IMR-90 (cell line): ENCODE measurements around the gene CFAP70. TPM values are rescaled to one million over a fixed set of nuclear protein-coding genes. Genes with fewer than 3 reads are reported as not detected.

ENCODE experiments used
- ATAC-seq: fragments of 200-7000 bp; cut with Tn5 transposase; 2 replicates; pipeline ENCODE4 v1.9.1; 2020; ENCODE audit warnings: low read depth, mild to moderate bottlenecking, moderate library complexity
- BruUV-seq: library from RNA; stranded (reverse); fragments of 400-500 nt; replicated peaks from 2 replicates; lab custom pipeline; 2021; lab: Mats Ljungman, UMichigan
- CTCF ChIA-PET: fragments of 300-600 bp; formaldehyde crosslinking; extraction: SDS; loops from one replicate; lab custom pipeline; 2021; ENCODE audit warnings: antibody characterized with exemption; lab: Yijun Ruan, JAX
- POLR2A ChIA-PET: fragments of 300-600 bp; sonication (Branson Sonifier 250); formaldehyde crosslinking; loops from one replicate; lab custom pipeline; 2022; ENCODE audit warnings: antibody characterized with exemption; ENCODE audit not compliant: unreplicated experiment; lab: Charles Lee
- DNase-seq: peaks from one replicate; pipeline ENCODE4 v3.0.0; 2013
- H2AFZ ChIP-seq: replicated peaks from 2 replicates; pipeline ENCODE3; 2013; ENCODE audit warnings: low read length, mild to moderate bottlenecking; ENCODE audit not compliant: poor library complexity
- H2AK5ac ChIP-seq: 2 replicates; pipeline ENCODE4 v1.6.1; 2013; ENCODE audit warnings: low read depth, low read length, inconsistent platforms
- H2AK9ac ChIP-seq: replicated peaks from 2 replicates; pipeline ENCODE3; 2013; ENCODE audit warnings: mild to moderate bottlenecking, low read depth, low read length, moderate library complexity; ENCODE audit not compliant: poor library complexity
- H2BK120ac ChIP-seq: 2 replicates; pipeline ENCODE4 v1.6.1; 2013; ENCODE audit warnings: low read depth, low read length, inconsistent platforms
- H2BK15ac ChIP-seq: 3 replicates; pipeline ENCODE4 v1.6.1; 2013; ENCODE audit warnings: low read depth, low read length, inconsistent platforms
- H2BK20ac ChIP-seq: 2 replicates; pipeline ENCODE4 v1.6.1; 2013; ENCODE audit warnings: low read depth, mild to moderate bottlenecking, inconsistent platforms, low read length, moderate library complexity
- H2BK5ac ChIP-seq: 2 replicates; pipeline ENCODE4 v1.6.1; 2013; ENCODE audit warnings: mild to moderate bottlenecking, low read depth, low read length, inconsistent platforms; ENCODE audit not compliant: poor library complexity, severe bottlenecking
- H3K14ac ChIP-seq: replicated peaks from 2 replicates; pipeline ENCODE4 v1.6.1; 2013; ENCODE audit warnings: low read depth, low read length, inconsistent platforms
- H3K18ac ChIP-seq: 2 replicates; pipeline ENCODE4 v1.6.1; 2013; ENCODE audit warnings: low read depth, low read length, control low read depth
- H3K23ac ChIP-seq: 2 replicates; pipeline ENCODE4 v1.6.1; 2013; ENCODE audit warnings: low read depth, low read length, inconsistent platforms
- H3K27ac ChIP-seq: 2 replicates; pipeline ENCODE4 v1.5.1; 2013; ENCODE audit warnings: mild to moderate bottlenecking, control low read depth, low read length; ENCODE audit not compliant: insufficient read depth
- H3K27me3 ChIP-seq: 2 replicates; pipeline ENCODE4 v1.6.1; 2013; ENCODE audit warnings: low read length; ENCODE audit not compliant: control insufficient read depth, insufficient read depth
- H3K36me3 ChIP-seq: 2 replicates; pipeline ENCODE4 v1.6.1; 2013; ENCODE audit warnings: low read length, mixed read lengths; ENCODE audit not compliant: control insufficient read depth, insufficient read depth
- H3K4ac ChIP-seq: 2 replicates; pipeline ENCODE4 v1.6.1; 2013; ENCODE audit warnings: low read depth, low read length, inconsistent platforms
- H3K4me1 ChIP-seq: 2 replicates; pipeline ENCODE4 v1.6.1; 2013; ENCODE audit warnings: low read length, mixed read lengths; ENCODE audit not compliant: control insufficient read depth, insufficient read depth
- H3K4me2 ChIP-seq: 2 replicates; pipeline ENCODE4 v1.6.1; 2013; ENCODE audit warnings: low read depth, mild to moderate bottlenecking, control low read depth, low read length, moderate library complexity
- H3K4me3 ChIP-seq: 2 replicates; pipeline ENCODE4 v1.5.1; 2013; ENCODE audit warnings: low read depth, mild to moderate bottlenecking, control low read depth, low read length, moderate library complexity; ENCODE audit not compliant: insufficient read depth
- H3K56ac ChIP-seq: 2 replicates; pipeline ENCODE4 v1.6.1; 2013; ENCODE audit warnings: low read length, inconsistent platforms; ENCODE audit not compliant: insufficient read depth; ENCODE audit errors: extremely low read depth
- H3K79me1 ChIP-seq, 2 experiments: 2 replicates each; pipeline ENCODE4 v1.6.1; 2013; ENCODE audit warnings: low read length in 2 of 2, inconsistent platforms in 1 of 2, low read depth in 1 of 2
- H3K9ac ChIP-seq: 2 replicates; pipeline ENCODE4 v1.6.1; 2013; ENCODE audit warnings: low read depth, low read length, control low read depth
- H3K9me1 ChIP-seq: 2 replicates; pipeline ENCODE4 v1.6.1; 2013; ENCODE audit warnings: low read length, inconsistent platforms; ENCODE audit not compliant: insufficient read depth
- H3K9me3 ChIP-seq: 2 replicates; pipeline ENCODE4 v1.6.1; 2013; ENCODE audit warnings: low read length; ENCODE audit not compliant: control insufficient read depth, insufficient read depth
- H4K20me1 ChIP-seq: 2 replicates; pipeline ENCODE4 v1.6.1; 2013; ENCODE audit warnings: low read length, inconsistent platforms; ENCODE audit not compliant: insufficient read depth
- H4K5ac ChIP-seq: 2 replicates; pipeline ENCODE4 v1.6.1; 2013; ENCODE audit warnings: mild to moderate bottlenecking, low read depth, low read length, control low read depth
- H4K8ac ChIP-seq, 2 experiments: 2 replicates each; pipeline ENCODE4 v1.6.1; 2013; ENCODE audit warnings: low read depth in 2 of 2, low read length in 2 of 2, control low read depth in 1 of 2, inconsistent platforms in 1 of 2
- H4K91ac ChIP-seq: 2 replicates; pipeline ENCODE4 v1.6.1; 2013; ENCODE audit warnings: low read depth, low read length, inconsistent platforms; ENCODE audit not compliant: insufficient read depth
- BHLHE40 ChIP-seq: fragments of 150-350 bp; IDR thresholded peaks from 2 replicates; pipeline ENCODE4 v1.6.1; 2016; ENCODE audit warnings: mild to moderate bottlenecking, low read depth, low read length
- CEBPB ChIP-seq: IDR thresholded peaks from 2 replicates; pipeline ENCODE4 v1.6.1; 2012; ENCODE audit warnings: low read depth, low read length, improper control_type of control experiment
- CHD1 ChIP-seq: IDR thresholded peaks from 2 replicates; pipeline ENCODE4 v1.6.1; 2012; ENCODE audit warnings: low read depth, low read length, improper control_type of control experiment
- ELK1 ChIP-seq: fragments of 150-350 bp; IDR thresholded peaks from 2 replicates; pipeline ENCODE4 v1.6.1; 2016; ENCODE audit warnings: low read depth, mild to moderate bottlenecking, low read length, moderate library complexity, borderline replicate concordance
- FOS ChIP-seq: fragments of 150-350 bp; IDR thresholded peaks from 2 replicates; pipeline ENCODE4 v1.6.1; 2016; ENCODE audit warnings: low read depth, low read length
- MAFK ChIP-seq: IDR thresholded peaks from 2 replicates; pipeline ENCODE4 v1.6.1; 2012; ENCODE audit warnings: low read depth, low read length, improper control_type of control experiment
- MAZ ChIP-seq: IDR thresholded peaks from 2 replicates; pipeline ENCODE4 v1.6.1; 2012; ENCODE audit warnings: low read depth, mild to moderate bottlenecking, low read length, improper control_type of control experiment, moderate library complexity, borderline replicate concordance
- MXI1 ChIP-seq: IDR thresholded peaks from 2 replicates; pipeline ENCODE4 v1.6.1; 2012; ENCODE audit warnings: low read depth, mild to moderate bottlenecking, low read length, moderate library complexity, borderline replicate concordance
- NFE2L2 ChIP-seq: fragments of 150-350 bp; IDR thresholded peaks from 2 replicates; pipeline ENCODE4 v1.6.1; 2016; ENCODE audit warnings: low read depth, mild to moderate bottlenecking, low read length
- POLR2A ChIP-seq: IDR thresholded peaks from 2 replicates; pipeline ENCODE4 v1.6.1; 2012; ENCODE audit warnings: mild to moderate bottlenecking, low read depth, low read length
- RAD21 ChIP-seq: IDR thresholded peaks from 2 replicates; pipeline ENCODE4 v1.6.1; 2012; ENCODE audit warnings: low read length, improper control_type of control experiment
- RCOR1 ChIP-seq: IDR thresholded peaks from 2 replicates; pipeline ENCODE4 v1.6.1; 2012; ENCODE audit warnings: mild to moderate bottlenecking, low read length, improper control_type of control experiment; ENCODE audit not compliant: insufficient replicate concordance
- RFX5 ChIP-seq: IDR thresholded peaks from 2 replicates; pipeline ENCODE4 v1.8.0; 2012; ENCODE audit warnings: low read depth, mild to moderate bottlenecking, low read length, moderate library complexity
- SMC3 ChIP-seq: fragments of 150-350 bp; IDR thresholded peaks from 2 replicates; pipeline ENCODE4 v1.6.1; 2016; ENCODE audit warnings: low read depth, mild to moderate bottlenecking, antibody characterized with exemption, low read length, moderate library complexity
- USF2 ChIP-seq: fragments of 150-350 bp; IDR thresholded peaks from 2 replicates; pipeline ENCODE4 v1.6.1; 2017; ENCODE audit warnings: mild to moderate bottlenecking, antibody characterized with exemption, low read length, low read depth
- WGBS, 2 experiments: methylation state at CpG; one replicate each; pipeline versions ENCODE4 v1.1.5 to v1.1.7; 2013; ENCODE audit warnings: missing lambda C conversion rate in 2 of 2; ENCODE audit not compliant: insufficient read length in 1 of 2; ENCODE audit errors: extremely low coverage in 2 of 2; 5-methylcytosine and 5-hydroxymethylcytosine counted together
- dilution Hi-C: fragments of 300-500 bp; cut with HindIII; formaldehyde crosslinking; loops from one replicate; pipeline ENCODE4 v1.14.3; 2018; ENCODE audit warnings: low sequenced_read_pairs; ENCODE audit not compliant: unreplicated experiment
- in situ Hi-C: fragments of 300-500 bp; cut with MboI; formaldehyde crosslinking; loops from 3 replicates; pipeline ENCODE4 v1.14.3; 2019; ENCODE audit warnings: low sequenced_read_pairs, inconsistent platforms, mixed read lengths
- intact Hi-C: fragments of 100-400 bp; cut with micrococcal nuclease; formaldehyde crosslinking; loops from 2 replicates; pipeline ENCODE4 v1.10.0; 2022
- polyA plus RNA-seq, 3 experiments: library from polyadenylated mRNA; depleted of rRNA; stranded (reverse); fragments of >200 nt; gene quantifications; 2 replicates each; pipeline ENCODE4 v1.2.3, GENCODE V29; 2012; ENCODE audit warnings: low replicate concordance in 1 of 3
- total RNA-seq: library from RNA; depleted of rRNA; stranded (reverse); fragments of >200 nt; gene quantifications from 2 replicates; pipeline ENCODE4 v1.2.3, GENCODE V29; 2012
- TF ChIP-seq, protein P1 (sequence below): conservative IDR thresholded peaks from 2 replicates; pipeline ENCODE4 v1.5.1; 2012; ENCODE audit warnings: mild to moderate bottlenecking, low read depth, low read length, improper control_type of control experiment

CFAP70 gene
- total and polyA plus RNA-seq, 2 of the 4 experiments (the other 2 are of a cell fraction) = 0.15 to 0.18 TPM

- Histone ChIP-seq H3K36me3 (no peaks in the 10 kb centered on the region), H2AFZ (no peak overlapping the region), H3K79me1 (no peaks in the 10 kb centered on the region), H3K9me1 (no peaks in the 10 kb centered on the region), H3K27ac (no peak overlapping the region), H3K23ac (no peak overlapping the region), H4K20me1 (no peaks in the 10 kb centered on the region), H3K9ac (no peak overlapping the region), H2AK9ac (no peak overlapping the region), H3K9me3 (no peaks in the 10 kb centered on the region), H2AK5ac (no peak overlapping the region), H3K14ac (no peak overlapping the region), H3K4ac (no peak overlapping the region), H2BK15ac (no peak overlapping the region), H3K4me3 (no peak overlapping the region), H3K27me3 (peaks cover 7% of the 10 kb centered on the region), H3K18ac (no peak overlapping the region), H4K91ac (no peak overlapping the region), H4K8ac (no peak overlapping the region), H2BK120ac (no peak overlapping the region), H2BK20ac (no peak overlapping the region), H3K56ac (no peak overlapping the region), H4K5ac (no peak overlapping the region), H3K4me2 (no peak overlapping the region), H3K4me1 (no peaks in the 10 kb centered on the region), H2BK5ac (no peak overlapping the region)
- no CpG with 5 or more reads among the region's 5 CpGs for WGBS, 2 experiments
- ChIA-PET CTCF (interaction anchor here (0.5 kb wide), 1 partner anchor 59 kb away, joined by 5 read pairs; no protein-coding TSS in a partner anchor), POLR2A (no interaction called here)
- TF ChIP-seq, protein P1, sequence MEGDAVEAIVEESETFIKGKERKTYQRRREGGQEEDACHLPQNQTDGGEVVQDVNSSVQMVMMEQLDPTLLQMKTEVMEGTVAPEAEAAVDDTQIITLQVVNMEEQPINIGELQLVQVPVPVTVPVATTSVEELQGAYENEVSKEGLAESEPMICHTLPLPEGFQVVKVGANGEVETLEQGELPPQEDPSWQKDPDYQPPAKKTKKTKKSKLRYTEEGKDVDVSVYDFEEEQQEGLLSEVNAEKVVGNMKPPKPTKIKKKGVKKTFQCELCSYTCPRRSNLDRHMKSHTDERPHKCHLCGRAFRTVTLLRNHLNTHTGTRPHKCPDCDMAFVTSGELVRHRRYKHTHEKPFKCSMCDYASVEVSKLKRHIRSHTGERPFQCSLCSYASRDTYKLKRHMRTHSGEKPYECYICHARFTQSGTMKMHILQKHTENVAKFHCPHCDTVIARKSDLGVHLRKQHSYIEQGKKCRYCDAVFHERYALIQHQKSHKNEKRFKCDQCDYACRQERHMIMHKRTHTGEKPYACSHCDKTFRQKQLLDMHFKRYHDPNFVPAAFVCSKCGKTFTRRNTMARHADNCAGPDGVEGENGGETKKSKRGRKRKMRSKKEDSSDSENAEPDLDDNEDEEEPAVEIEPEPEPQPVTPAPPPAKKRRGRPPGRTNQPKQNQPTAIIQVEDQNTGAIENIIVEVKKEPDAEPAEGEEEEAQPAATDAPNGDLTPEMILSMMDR = no peak
- TF ChIP-seq BHLHE40 = no peak
- TF ChIP-seq CEBPB = no peak
- no peak for TF ChIP-seq FOS
- TF ChIP-seq CHD1 = no peak
- TF ChIP-seq ELK1 = no peak
- TF ChIP-seq SMC3 = no peak
- no peak for TF ChIP-seq NFE2L2
- TF ChIP-seq RFX5 = no peak
- no peak for TF ChIP-seq MAZ
- TF ChIP-seq POLR2A = no peak
- TF ChIP-seq RAD21 = no peak
- TF ChIP-seq MAFK = no peak
- TF ChIP-seq MXI1 = no peak
- TF ChIP-seq RCOR1 = no peak
- TF ChIP-seq USF2 = no peak
- DNase-seq (no peak), ATAC-seq (no peak)
- intact Hi-C loops (loop anchor here (5.0 kb wide), 1 partner anchor 379 kb away; the partner anchor contains the start of gene MYOZ1), in situ Hi-C loops (loop anchor here (25.0 kb wide), 1 partner anchor 374 kb away; the partner anchor contains the start of gene MYOZ1), dilution Hi-C loops (no loop called here)
- BruUV-seq = no TSS peak
These were observed 95.6 kb downstream of the CFAP70 start for GRCh38 chr10:73262880-73263555.
